Esophagus squamous epithelium (tissue), 4 donors: ENCODE measurements around the gene PLEKHA4.

Experiments
- POLR2A ChIP-seq, 4 donors: fragments of 450-650 bp; IDR thresholded peaks; one replicate each; pipeline ENCODE4 v1.6.1; 2017; ENCODE audit warnings: antibody characterized with exemption in 4 of 4, mild to moderate bottlenecking in 4 of 4, moderate library complexity in 3 of 4
- TF ChIP-seq, protein P1 (sequence below), 6 experiments: fragments of 450-650 bp in 4 of 6; fragments of 200-600 bp in 2 of 6; sonication (generic) in 2 of 6; IDR thresholded peaks; one replicate each; pipeline ENCODE4 v1.5.1; 2016 to 2019; ENCODE audit warnings: antibody characterized with exemption in 6 of 6, mild to moderate bottlenecking in 4 of 6, moderate library complexity in 4 of 6

DNA sequence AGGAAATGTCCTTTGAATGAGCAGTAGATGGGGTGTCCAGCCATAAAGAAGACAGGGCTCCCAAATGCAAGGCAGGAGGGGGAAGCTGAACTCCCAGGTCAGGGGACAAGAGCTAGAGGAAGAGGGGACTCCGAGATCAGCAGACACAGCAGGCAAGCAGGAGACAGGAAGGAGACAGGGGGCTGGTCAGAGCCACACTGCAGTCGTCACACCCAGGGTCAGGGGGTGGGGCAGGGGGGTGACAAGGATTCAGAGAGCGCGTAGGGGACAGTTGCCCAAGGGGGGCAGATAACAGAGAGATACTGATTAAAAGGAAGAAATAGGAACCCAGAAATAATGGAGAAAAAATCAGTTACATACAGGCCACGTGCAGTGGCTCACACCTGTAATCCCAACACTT lies 35.4 kb downstream of the PLEKHA4 start:
- TF ChIP-seq, protein P1, sequence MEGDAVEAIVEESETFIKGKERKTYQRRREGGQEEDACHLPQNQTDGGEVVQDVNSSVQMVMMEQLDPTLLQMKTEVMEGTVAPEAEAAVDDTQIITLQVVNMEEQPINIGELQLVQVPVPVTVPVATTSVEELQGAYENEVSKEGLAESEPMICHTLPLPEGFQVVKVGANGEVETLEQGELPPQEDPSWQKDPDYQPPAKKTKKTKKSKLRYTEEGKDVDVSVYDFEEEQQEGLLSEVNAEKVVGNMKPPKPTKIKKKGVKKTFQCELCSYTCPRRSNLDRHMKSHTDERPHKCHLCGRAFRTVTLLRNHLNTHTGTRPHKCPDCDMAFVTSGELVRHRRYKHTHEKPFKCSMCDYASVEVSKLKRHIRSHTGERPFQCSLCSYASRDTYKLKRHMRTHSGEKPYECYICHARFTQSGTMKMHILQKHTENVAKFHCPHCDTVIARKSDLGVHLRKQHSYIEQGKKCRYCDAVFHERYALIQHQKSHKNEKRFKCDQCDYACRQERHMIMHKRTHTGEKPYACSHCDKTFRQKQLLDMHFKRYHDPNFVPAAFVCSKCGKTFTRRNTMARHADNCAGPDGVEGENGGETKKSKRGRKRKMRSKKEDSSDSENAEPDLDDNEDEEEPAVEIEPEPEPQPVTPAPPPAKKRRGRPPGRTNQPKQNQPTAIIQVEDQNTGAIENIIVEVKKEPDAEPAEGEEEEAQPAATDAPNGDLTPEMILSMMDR (IDR thresholded peaks at IDR 0.05) = no peak
- TF ChIP-seq POLR2A (IDR thresholded peaks at IDR 0.05) = no peak
